Endodermal cell (in vitro differentiated cells): Measurements from ENCODE around the gene TECPR1. TPM values are rescaled to one million over a fixed set of nuclear protein-coding genes. Genes with fewer than 3 reads are reported as not detected.

ENCODE experiments used
- DNase-seq: peaks from one replicate; pipeline ENCODE4 v3.0.0-alpha.2; 2017
- H3K27ac ChIP-seq: 2 replicates; pipeline ENCODE4 v1.5.1; 2013; ENCODE audit warnings: mild to moderate bottlenecking, low read depth, low read length, moderate library complexity
- H3K27me3 ChIP-seq: 2 replicates; pipeline ENCODE4 v1.6.1; 2013; ENCODE audit warnings: mild to moderate bottlenecking, low read length, moderate library complexity; ENCODE audit not compliant: insufficient read depth, control insufficient read depth, poor library complexity, severe bottlenecking
- H3K36me3 ChIP-seq: 2 replicates; pipeline ENCODE4 v1.7.0; 2013; ENCODE audit warnings: mild to moderate bottlenecking, low read length, moderate library complexity; ENCODE audit not compliant: control insufficient read depth, insufficient read depth
- H3K4me1 ChIP-seq: one replicate; pipeline ENCODE4 v1.7.0; 2013; ENCODE audit warnings: low read length; ENCODE audit not compliant: control insufficient read depth, insufficient read depth
- H3K4me3 ChIP-seq: 2 replicates; pipeline ENCODE4 v1.5.1; 2013; ENCODE audit warnings: mild to moderate bottlenecking, low read length, moderate library complexity
- H3K9ac ChIP-seq: 2 replicates; pipeline ENCODE4 v1.6.1; 2013; ENCODE audit warnings: mild to moderate bottlenecking, low read length, moderate library complexity; ENCODE audit not compliant: poor library complexity, severe bottlenecking; ENCODE audit errors: extremely low read depth
- H3K9me3 ChIP-seq: 2 replicates; pipeline ENCODE4 v1.6.1; 2013; ENCODE audit warnings: mild to moderate bottlenecking, low read length, moderate library complexity; ENCODE audit not compliant: control insufficient read depth
- H3K27ac Mint-ChIP-seq: 2 replicates; pipeline ENCODE4 v1.8.0; 2020; ENCODE audit warnings: mixed read lengths
- H3K27me3 Mint-ChIP-seq: 2 replicates; pipeline ENCODE4 v1.8.0; 2021; ENCODE audit warnings: mild to moderate bottlenecking, mixed read lengths; ENCODE audit not compliant: insufficient read depth
- H3K36me3 Mint-ChIP-seq: 2 replicates; pipeline ENCODE4 v1.8.0; 2020; ENCODE audit warnings: low read depth, mixed read lengths
- H3K4me1 Mint-ChIP-seq: 2 replicates; pipeline ENCODE4 v1.8.0; 2020; ENCODE audit warnings: mixed read lengths
- H3K4me3 Mint-ChIP-seq: 2 replicates; pipeline ENCODE4 v1.8.0; 2020; ENCODE audit warnings: mild to moderate bottlenecking, moderate library complexity, mixed read lengths
- H3K9me3 Mint-ChIP-seq: 2 replicates; pipeline ENCODE4 v1.8.0; 2020; ENCODE audit warnings: mild to moderate bottlenecking, mixed read lengths
- WGBS, 2 experiments: methylation state at CpG; one replicate each; pipeline versions ENCODE4 v1.1.5 to v1.1.7; 2013; ENCODE audit warnings: missing lambda C conversion rate in 2 of 2, mixed read lengths in 1 of 2; ENCODE audit not compliant: insufficient coverage in 1 of 2, insufficient read length in 1 of 2; 5-methylcytosine and 5-hydroxymethylcytosine counted together
- total RNA-seq, 2 donors: library from RNA; stranded (reverse); fragmentation: NEBNext Ultra II Directional in 1 of 2; extraction: Animal tissue kit (Norgen Biotek cat#: 25700) in 1 of 2; gene quantifications; 2 replicates in 1 of 2; 3 replicates in 1 of 2; pipeline ENCODE4 v1.2.1, GENCODE V29; 2021
- TF ChIP-seq, protein P1 (sequence below): fragments of 200-600 bp; sonication (generic); conservative IDR thresholded peaks from 2 replicates; pipeline ENCODE4 v1.5.0; 2021; ENCODE audit warnings: antibody characterized with exemption, mild to moderate bottlenecking

Gene TECPR1
- total RNA-seq, 2 donors from 2014 or later = 27.2 to 32.0 TPM

DNA sequence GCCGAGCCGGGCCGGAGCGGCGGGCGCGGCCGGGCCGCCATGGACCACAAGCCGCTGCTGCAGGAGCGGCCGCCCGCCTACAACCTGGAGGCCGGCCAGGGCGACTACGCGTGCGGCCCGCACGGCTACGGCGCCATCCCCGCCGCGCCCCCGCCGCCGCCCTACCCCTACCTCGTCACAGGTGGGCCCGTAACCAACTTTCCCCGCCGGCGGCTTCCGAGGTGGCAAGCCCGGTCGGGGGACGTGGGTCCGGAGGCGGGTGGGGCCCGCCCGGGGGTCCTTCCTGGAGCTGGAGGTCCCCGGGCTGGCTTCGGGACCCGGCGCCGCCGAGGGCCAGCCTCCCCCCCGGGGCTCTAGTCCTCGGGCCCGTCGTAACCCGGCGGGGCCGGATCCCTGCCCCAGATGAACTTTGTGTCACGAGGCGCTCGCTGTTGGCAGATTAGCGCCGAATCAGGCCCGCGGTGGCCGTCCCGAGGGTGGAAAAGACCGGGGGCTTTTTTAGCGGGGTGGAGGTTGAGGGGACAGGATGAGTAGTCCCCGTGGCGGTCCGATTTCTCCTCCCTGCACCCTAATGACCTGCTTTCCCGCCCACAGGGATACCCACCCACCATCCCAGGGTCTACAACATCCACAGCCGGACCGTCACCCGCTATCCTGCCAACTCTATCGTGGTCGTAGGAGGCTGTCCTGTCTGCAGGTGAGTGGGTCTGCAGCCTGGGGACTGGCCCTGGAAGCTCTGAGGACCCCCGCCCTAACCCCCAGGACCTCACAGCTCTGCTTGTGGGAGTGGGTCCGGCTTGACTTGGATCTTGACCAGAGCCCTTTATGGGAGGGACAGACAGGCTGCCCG lies 29.9 kb upstream of the TECPR1 start:
- no peak overlapping the region for H3K27ac ChIP-seq
- H3K9ac ChIP-seq = peak overlapping the region; percentile 85
- WGBS, 2 experiments = 2 to 4% methylated on average over 19 to 77 of the region's 77 CpGs
- H3K9me3 ChIP-seq = no peaks in the 10 kb centered on the region
- Mint-ChIP-seq H3K9me3 (no peaks in the 10 kb centered on the region), H3K27ac (peak overlapping the region; percentile 90), H3K27me3 (no peaks in the 10 kb centered on the region), H3K4me1 (peaks cover 25% of the 10 kb centered on the region), H3K36me3 (peaks cover 6% of the 10 kb centered on the region), H3K4me3 (peak overlapping the region; percentile 84)
- peak overlapping the region; percentile 88 for H3K4me3 ChIP-seq
- no peaks in the 10 kb centered on the region for H3K4me1 ChIP-seq
- TF ChIP-seq, protein P1, sequence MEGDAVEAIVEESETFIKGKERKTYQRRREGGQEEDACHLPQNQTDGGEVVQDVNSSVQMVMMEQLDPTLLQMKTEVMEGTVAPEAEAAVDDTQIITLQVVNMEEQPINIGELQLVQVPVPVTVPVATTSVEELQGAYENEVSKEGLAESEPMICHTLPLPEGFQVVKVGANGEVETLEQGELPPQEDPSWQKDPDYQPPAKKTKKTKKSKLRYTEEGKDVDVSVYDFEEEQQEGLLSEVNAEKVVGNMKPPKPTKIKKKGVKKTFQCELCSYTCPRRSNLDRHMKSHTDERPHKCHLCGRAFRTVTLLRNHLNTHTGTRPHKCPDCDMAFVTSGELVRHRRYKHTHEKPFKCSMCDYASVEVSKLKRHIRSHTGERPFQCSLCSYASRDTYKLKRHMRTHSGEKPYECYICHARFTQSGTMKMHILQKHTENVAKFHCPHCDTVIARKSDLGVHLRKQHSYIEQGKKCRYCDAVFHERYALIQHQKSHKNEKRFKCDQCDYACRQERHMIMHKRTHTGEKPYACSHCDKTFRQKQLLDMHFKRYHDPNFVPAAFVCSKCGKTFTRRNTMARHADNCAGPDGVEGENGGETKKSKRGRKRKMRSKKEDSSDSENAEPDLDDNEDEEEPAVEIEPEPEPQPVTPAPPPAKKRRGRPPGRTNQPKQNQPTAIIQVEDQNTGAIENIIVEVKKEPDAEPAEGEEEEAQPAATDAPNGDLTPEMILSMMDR = no peak
- DNase-seq = no peak
- no peaks in the 10 kb centered on the region for H3K27me3 ChIP-seq
- H3K36me3 ChIP-seq = no peaks in the 10 kb centered on the region

DNA sequence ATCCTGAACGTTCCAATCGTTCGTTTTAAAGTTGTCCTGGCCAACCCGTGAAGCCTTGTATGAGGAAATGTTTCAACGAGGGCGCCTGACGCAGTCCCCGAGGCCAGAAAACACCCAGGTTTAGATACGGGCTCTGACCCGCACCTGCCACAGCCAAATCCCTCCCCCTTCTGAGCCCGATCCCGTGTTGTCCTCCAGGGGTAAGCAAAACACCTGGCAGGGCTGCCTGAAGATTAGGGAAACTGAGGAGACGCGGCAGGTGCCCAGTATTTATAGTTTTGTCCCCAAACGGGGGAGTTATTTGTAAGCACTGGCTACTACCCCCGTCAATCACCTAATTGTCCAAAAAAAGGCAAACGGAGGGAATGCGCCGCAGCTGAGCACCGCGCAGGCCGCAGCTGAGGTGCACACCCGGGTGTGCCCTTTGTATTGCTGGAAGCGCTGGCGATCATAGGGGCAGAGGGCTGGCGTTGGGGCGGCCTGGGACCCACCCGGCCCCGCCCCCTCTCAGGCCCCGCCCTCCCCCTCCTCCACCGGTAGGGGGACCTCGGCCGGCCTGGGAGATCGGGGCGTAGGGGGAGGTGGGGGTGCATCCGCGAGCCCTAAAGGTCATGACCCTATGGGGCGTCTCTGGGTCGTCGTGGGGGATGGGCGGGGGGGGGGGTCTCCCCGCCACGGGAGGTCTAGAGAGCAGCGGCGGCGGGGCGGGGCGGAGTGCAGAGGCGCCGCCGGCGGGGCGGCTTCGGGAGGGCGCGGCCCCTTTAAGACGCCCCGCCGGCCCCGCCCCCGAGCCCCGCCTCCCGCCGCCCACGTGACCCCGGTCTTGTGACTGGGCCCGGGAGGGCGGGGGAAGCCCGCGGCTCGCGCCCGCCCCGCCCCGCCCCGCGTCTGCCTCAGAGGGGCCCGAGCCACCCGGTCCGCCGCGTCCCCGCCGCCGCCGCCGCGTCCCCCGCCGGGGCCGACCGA lies 29.0 kb upstream of the TECPR1 start, which contains the start of gene BRI3:
TSS of gene BRI3 (plus strand) at position 896 of the 966 bp plus-strand sequence. CDS start 110 bp downstream, outside the sequence.
- no peaks in the 10 kb centered on the region for H3K4me1 ChIP-seq
- H3K4me1 Mint-ChIP-seq = peaks cover 20% of the 10 kb centered on the region
- no peaks in the 10 kb centered on the region for H3K27me3 ChIP-seq
- no peaks in the 10 kb centered on the region for H3K9me3 ChIP-seq
- peak within 1 kb of the TSS; percentile 88 for H3K4me3 ChIP-seq
- H3K27ac ChIP-seq = peak within 1 kb of the TSS; percentile 84
- peak within 1 kb of the TSS; percentile 84 for H3K4me3 Mint-ChIP-seq
- WGBS, 2 experiments = 1 to 8% methylated on average over 12 to 80 of the region's 92 CpGs
- H3K27me3 Mint-ChIP-seq = no peaks in the 10 kb centered on the region
- H3K36me3 ChIP-seq = no peaks in the 10 kb centered on the region
- no peaks in the 10 kb centered on the region for H3K9me3 Mint-ChIP-seq
- TF ChIP-seq, protein P1 = peak; percentile 21
- peak; percentile 97 for DNase-seq
- peaks cover 6% of the 10 kb centered on the region for H3K36me3 Mint-ChIP-seq
- H3K27ac Mint-ChIP-seq = peak within 1 kb of the TSS; percentile 90
- H3K9ac ChIP-seq = peak within 1 kb of the TSS; percentile 85

DNA sequence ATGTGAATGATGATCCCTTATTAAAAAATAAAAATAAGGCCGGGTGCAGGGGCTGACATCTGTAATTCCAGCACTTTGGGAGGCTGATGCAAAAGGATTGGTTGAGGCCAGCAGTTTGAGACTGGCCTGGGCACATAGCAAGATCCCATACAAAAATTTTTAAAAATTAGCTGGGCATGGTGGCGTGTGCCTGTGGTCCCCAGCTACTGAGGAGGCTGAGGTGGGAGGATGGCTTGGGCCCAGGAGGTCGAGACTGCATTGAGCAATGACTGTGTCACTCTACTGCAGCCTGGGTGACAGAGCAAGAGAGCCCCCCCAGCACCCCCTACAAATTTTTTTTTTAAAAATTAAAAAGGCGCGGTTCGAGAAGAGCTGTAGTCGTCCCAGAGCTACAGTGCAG lies 28.3 kb upstream of the TECPR1 start:
- peaks cover 6% of the 10 kb centered on the region for H3K36me3 Mint-ChIP-seq
- H3K27ac Mint-ChIP-seq = peak overlapping the region; percentile 89
- H3K9me3 Mint-ChIP-seq = no peaks in the 10 kb centered on the region
- H3K36me3 ChIP-seq = no peaks in the 10 kb centered on the region
- H3K4me3 Mint-ChIP-seq = peak overlapping the region; percentile 66
- no peaks in the 10 kb centered on the region for H3K27me3 Mint-ChIP-seq
- H3K4me3 ChIP-seq = peak overlapping the region; percentile 87
- peak overlapping the region; percentile 62 for H3K9ac ChIP-seq
- no peaks in the 10 kb centered on the region for H3K4me1 ChIP-seq
- DNase-seq = no peak
- H3K4me1 Mint-ChIP-seq = peaks cover 20% of the 10 kb centered on the region
- 70 to 79% methylated on average over 5 to 7 of the region's 7 CpGs for WGBS, 2 experiments
- no peaks in the 10 kb centered on the region for H3K27me3 ChIP-seq
- no peaks in the 10 kb centered on the region for H3K9me3 ChIP-seq
- TF ChIP-seq, protein P1 = no peak
- no peak overlapping the region for H3K27ac ChIP-seq
